CD4-positive, alpha-beta T cell (primary cell): ENCODE results near the gene CCDC187. TPM values are rescaled to one million over a fixed set of nuclear protein-coding genes. Genes with fewer than 3 reads are reported as not detected.

Source experiments
- ATAC-seq: fragments of 200-7000 bp; cut with Tn5 transposase; one replicate; pipeline ENCODE4 v1.10.0; 2022; ENCODE audit warnings: mild to moderate bottlenecking; ENCODE audit not compliant: poor library complexity
- CTCF ChIA-PET: fragments of 350-600 bp; sonication (Branson Sonifier 250); formaldehyde crosslinking; loops from one replicate; lab custom pipeline; 2021; ENCODE audit warnings: antibody characterized with exemption, inconsistent platforms; lab: Charles Lee
- POLR2A ChIA-PET: fragments of 350-600 bp; sonication (Branson Sonifier 250); formaldehyde crosslinking; loops from one replicate; lab custom pipeline; 2021; ENCODE audit warnings: antibody characterized with exemption, inconsistent platforms; lab: Charles Lee
- DNase-seq, 14 experiments: peaks; one replicate each; pipeline ENCODE4 v3.0.0-alpha.2; 2013 to 2020; ENCODE audit warnings: mixed read lengths in 2 of 14
- H3K27ac ChIP-seq, 2 donors: one replicate each; pipeline versions ENCODE4 v1.5.1 to v1.7.0; 2013; ENCODE audit warnings: low read length in 2 of 2, low read depth in 1 of 2, mild to moderate bottlenecking in 1 of 2
- H3K27me3 ChIP-seq, 2 experiments: 1 replicate in 1 of 2; 2 replicates in 1 of 2; pipeline versions ENCODE4 v1.6.1 to v1.7.0; 2013; ENCODE audit warnings: low read length in 2 of 2, control low read depth in 1 of 2, mild to moderate bottlenecking in 1 of 2, moderate library complexity in 1 of 2; ENCODE audit not compliant: insufficient read depth in 2 of 2, control insufficient read depth in 1 of 2
- H3K36me3 ChIP-seq: one replicate; pipeline ENCODE4 v1.6.1; 2013; ENCODE audit warnings: low read length, control low read depth; ENCODE audit not compliant: insufficient read depth
- H3K4me1 ChIP-seq: one replicate; pipeline ENCODE4 v1.6.1; 2013; ENCODE audit warnings: low read length, control low read depth; ENCODE audit not compliant: insufficient read depth
- H3K4me3 ChIP-seq: one replicate; pipeline ENCODE4 v1.5.1; 2013; ENCODE audit warnings: mild to moderate bottlenecking, low read length, moderate library complexity
- H3K9me3 ChIP-seq, 2 experiments: 1 replicate in 1 of 2; 2 replicates in 1 of 2; pipeline versions ENCODE4 v1.6.1 to v1.7.0; 2013; ENCODE audit warnings: low read length in 2 of 2, mild to moderate bottlenecking in 2 of 2, control low read depth in 1 of 2, moderate library complexity in 1 of 2; ENCODE audit not compliant: control insufficient read depth in 1 of 2, insufficient read depth in 1 of 2
- H3K27ac Mint-ChIP-seq: one replicate; pipeline ENCODE4 v1.8.0; 2020; ENCODE audit warnings: mixed read lengths
- H3K27me3 Mint-ChIP-seq: one replicate; pipeline ENCODE4 v1.8.0; 2021; ENCODE audit warnings: mixed read lengths
- H3K36me3 Mint-ChIP-seq: one replicate; pipeline ENCODE4 v1.8.0; 2021; ENCODE audit warnings: low read depth, mixed read lengths
- H3K4me1 Mint-ChIP-seq: one replicate; pipeline ENCODE4 v1.8.0; 2021; ENCODE audit warnings: low read depth, mixed read lengths
- H3K4me3 Mint-ChIP-seq: one replicate; pipeline ENCODE4 v1.8.0; 2020; ENCODE audit warnings: mild to moderate bottlenecking, mixed read lengths
- H3K9me3 Mint-ChIP-seq: one replicate; pipeline ENCODE4 v1.8.0; 2020; ENCODE audit warnings: mixed read lengths
- CTCF ChIP-seq: fragments of 200-600 bp; IDR thresholded peaks from one replicate; pipeline ENCODE4 v1.8.0; 2022; ENCODE audit warnings: antibody characterized with exemption, mild to moderate bottlenecking
- intact Hi-C, 2 experiments: fragments of 100-400 bp; cut with DNase I in 1 of 2; cut with micrococcal nuclease in 1 of 2; formaldehyde crosslinking; loops; one replicate each; pipeline versions ENCODE4 v1.15.1 to v1.9.0; 2023 to 2025; cut with DNase I, micrococcal nuclease
- total RNA-seq, 174 experiments: library from RNA in 2 of 174; stranded (reverse) in 2 of 174; gene quantifications; one replicate each; pipeline ENCODE4 v1.2.3 and lab custom pipeline; 2021 to 2026

Gene CCDC187
- total RNA-seq, 2 experiments from 2014 or later: not detected

DNA sequence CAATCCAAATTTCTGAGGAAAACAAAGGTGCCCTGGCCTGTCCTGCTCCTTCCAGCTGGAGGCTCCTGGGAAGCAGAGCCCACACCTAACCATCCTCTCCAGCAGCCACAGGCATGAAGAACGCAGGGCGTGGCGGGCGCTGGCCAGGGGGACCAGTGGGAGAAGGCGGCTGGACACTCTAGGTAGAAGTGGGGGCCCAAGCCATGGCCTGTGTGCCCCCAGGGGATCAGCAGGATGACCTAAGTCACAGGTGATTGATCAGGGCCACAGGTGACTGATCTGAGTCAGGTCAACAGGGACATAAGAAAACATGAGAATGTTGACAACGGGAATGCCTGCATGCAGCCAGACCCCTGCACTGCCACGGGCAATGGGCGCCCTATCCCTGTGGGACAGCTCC is 61.6 kb downstream of the CCDC187 start:
- Histone ChIP-seq H3K9me3 (no peaks in the 10 kb centered on the region), H3K4me1 (peaks cover 41% of the 10 kb centered on the region), H3K36me3 (peaks cover 4% of the 10 kb centered on the region), H3K27me3 (no peaks in the 10 kb centered on the region), H3K27ac (no peak overlapping the region), H3K4me3 (no peak overlapping the region)
- Mint-ChIP-seq H3K27ac (no peak overlapping the region), H3K9me3 (no peaks in the 10 kb centered on the region), H3K27me3 (no peaks in the 10 kb centered on the region), H3K4me3 (no peak overlapping the region), H3K4me1 (peaks cover 48% of the 10 kb centered on the region), H3K36me3 (peaks cover 7% of the 10 kb centered on the region)
- CTCF ChIA-PET: interaction anchor here (1.4 kb wide), 1 partner anchor 25 kb away, joined by 4 read pairs; no protein-coding TSS in a partner anchor
- intact Hi-C loops: loop anchor here in 1 of 2 experiments (10.0 kb wide), 1 partner anchor 277 kb away; the partner anchor contains the start of gene UBAC1
- DNase-seq (no peak), ATAC-seq (no peak)
- no peak for TF ChIP-seq CTCF
- POLR2A ChIA-PET: no interaction called here

- H3K4me3 Mint-ChIP-seq: no peak overlapping the region
- peaks cover 48% of the 10 kb centered on the region for H3K4me1 Mint-ChIP-seq
- H3K9me3 Mint-ChIP-seq: no peaks in the 10 kb centered on the region
- no peak for TF ChIP-seq CTCF
- H3K36me3 Mint-ChIP-seq: peaks cover 7% of the 10 kb centered on the region
- no peak for DNase-seq
- POLR2A ChIA-PET: no interaction called here
- no peaks in the 10 kb centered on the region for H3K27me3 Mint-ChIP-seq
- no peak for ATAC-seq
- Histone ChIP-seq H3K4me1 (peaks cover 41% of the 10 kb centered on the region), H3K9me3 (no peaks in the 10 kb centered on the region), H3K27ac (no peak overlapping the region), H3K36me3 (peaks cover 9% of the 10 kb centered on the region), H3K27me3 (no peaks in the 10 kb centered on the region), H3K4me3 (no peak overlapping the region)
- intact Hi-C loops: loop anchor here in 1 of 2 experiments (10.0 kb wide), 1 partner anchor 277 kb away; the partner anchor contains the start of gene UBAC1
- no peak overlapping the region for H3K27ac Mint-ChIP-seq
- CTCF ChIA-PET: no interaction called here
These were observed 62.4 kb downstream of the CCDC187 start for GRCh38 chr9:136241542-136241941.

DNA sequence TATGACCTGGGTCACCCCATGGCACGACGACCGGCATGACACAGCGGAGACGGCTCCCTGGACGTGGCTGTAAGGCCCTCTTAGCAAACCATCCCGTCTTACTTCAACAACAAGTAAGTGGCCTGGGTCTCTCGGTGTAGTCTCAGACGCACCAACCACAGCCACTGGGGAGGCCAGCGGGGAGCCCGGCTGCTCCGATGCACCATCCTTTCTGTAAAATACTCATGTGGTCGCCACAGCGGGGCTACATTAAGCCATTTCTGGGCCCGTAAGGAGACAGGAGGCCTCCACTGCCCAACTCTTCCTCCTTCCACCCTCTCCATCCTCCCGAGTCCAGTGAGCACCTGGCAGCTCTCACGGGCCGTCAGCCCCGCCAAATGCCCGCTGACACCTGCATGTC is 63.0 kb downstream of the CCDC187 start:
- H3K36me3 ChIP-seq: peaks cover 13% of the 10 kb centered on the region
- Mint-ChIP-seq H3K27me3 (no peaks in the 10 kb centered on the region), H3K36me3 (peaks cover 12% of the 10 kb centered on the region), H3K4me1 (peaks cover 45% of the 10 kb centered on the region), H3K9me3 (no peaks in the 10 kb centered on the region), H3K27ac (no peak overlapping the region), H3K4me3 (no peak overlapping the region)
- H3K4me1 ChIP-seq: peaks cover 38% of the 10 kb centered on the region
- H3K4me3 ChIP-seq: no peak overlapping the region
- ATAC-seq: no peak
- H3K9me3 ChIP-seq: no peaks in the 10 kb centered on the region
- no peak for TF ChIP-seq CTCF
- CTCF ChIA-PET: no interaction called here
- H3K27me3 ChIP-seq: no peaks in the 10 kb centered on the region
- H3K27ac ChIP-seq: no peak overlapping the region
- POLR2A ChIA-PET: no interaction called here
- intact Hi-C loops: loop anchor here in 1 of 2 experiments (10.0 kb wide), 1 partner anchor 276 kb away; the partner anchor contains the start of gene UBAC1
- no peak for DNase-seq
